ENCODE results near the gene SLC30A7.

Gene SLC30A7

GRCh38 chr1:101029184-101029583, 133.3 kb downstream of the SLC30A7 start:
- no peak for DNase-seq

DNA sequence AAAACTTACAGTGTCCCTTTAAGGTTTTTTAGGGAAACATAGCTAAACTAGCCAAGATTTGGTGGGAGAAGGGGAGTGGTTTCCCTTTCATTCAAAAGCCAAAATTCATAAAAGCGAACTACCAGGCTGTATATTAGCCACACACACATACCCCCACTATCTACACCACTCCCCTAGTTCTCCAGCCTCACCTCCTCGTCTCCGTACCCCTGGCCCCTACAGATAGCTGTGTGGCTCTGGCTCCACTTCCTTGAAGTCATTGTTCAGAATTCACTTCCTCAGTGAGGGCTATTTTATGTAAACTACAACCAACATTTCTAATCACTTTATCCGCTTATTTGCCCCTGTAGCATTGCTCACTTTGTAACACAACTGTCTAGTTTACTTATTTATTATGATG, 135.0 kb downstream of the SLC30A7 start:
- DNase-seq, result no peak
